HCT116 (cell line): ENCODE measurements around the gene DNAJC8. TPM values are rescaled to one million over a fixed set of nuclear protein-coding genes. Genes with fewer than 3 reads are reported as not detected.

Experiments
- ATAC-seq: fragments of 200-7000 bp; cut with Tn5 transposase; 2 replicates; pipeline ENCODE4 v1.9.1; 2020; ENCODE audit warnings: mild to moderate bottlenecking, moderate library complexity
- BruUV-seq: library from RNA; stranded (reverse); fragments of 400-500 nt; replicated peaks from 2 replicates; lab custom pipeline; 2021; lab: Mats Ljungman, UMichigan
- CTCF ChIA-PET: fragments of 300-600 bp; sonication (Branson Sonifier 250); formaldehyde crosslinking; loops from one replicate; lab custom pipeline; 2021; ENCODE audit warnings: antibody characterized with exemption; lab: Charles Lee
- POLR2A ChIA-PET: fragments of 300-600, 350-600 bp; sonication (Branson Sonifier 250); formaldehyde crosslinking; loops from one replicate; lab custom pipeline; 2021; ENCODE audit warnings: antibody characterized with exemption; lab: Charles Lee
- RAD21 ChIA-PET, 2 experiments: fragments of 300-600 bp; sonication (Branson Sonifier 250); formaldehyde crosslinking; loops; one replicate each; lab custom pipeline; 2023; ENCODE audit warnings: low total read pairs in 2 of 2; ENCODE audit not compliant: uncharacterized antibody in 2 of 2, unreplicated experiment in 2 of 2, low non-redundant PET in 1 of 2; lab: Charles Lee
- DNase-seq: peaks from one replicate; pipeline ENCODE4 v3.0.0-alpha.2; 2010; ENCODE audit warnings: low read depth, low spot score
- H2AFZ ChIP-seq: fragments of 200-600 bp; shearing (Covaris generic), sonication (generic); 2 replicates; pipeline ENCODE4 v1.6.1; 2017; ENCODE audit warnings: low read depth, mixed run types, mixed read lengths, antibody characterized with exemption, low read length; ENCODE audit not compliant: poor library complexity, severe bottlenecking
- H3K27ac ChIP-seq: 2 replicates; pipeline ENCODE4 v1.5.1; 2012; ENCODE audit warnings: low read depth, low read length
- H3K27me3 ChIP-seq: fragments of 200-600 bp; sonication (generic); 2 replicates; pipeline ENCODE4 v1.6.1; 2016; ENCODE audit warnings: mixed run types, low read length, mixed read lengths; ENCODE audit not compliant: insufficient read depth
- H3K36me3 ChIP-seq, 2 experiments: fragments of 200-500 bp in 1 of 2; fragments of 200-600 bp in 1 of 2; sonication (Bioruptor generic) in 1 of 2; sonication (generic) in 1 of 2; 2 replicates each; pipeline versions ENCODE4 v1.5.1 to v1.6.1; 2014 to 2016; ENCODE audit warnings: low read length in 2 of 2, inconsistent platforms in 1 of 2, mixed read lengths in 1 of 2, mixed run types in 1 of 2; ENCODE audit not compliant: insufficient read depth in 2 of 2, control insufficient read depth in 1 of 2
- H3K4me1 ChIP-seq, 2 experiments: fragments of 200-600 bp in 1 of 2; sonication (generic) in 1 of 2; 2 replicates each; pipeline versions ENCODE4 v1.5.1 to v1.6.1; 2012 to 2017; ENCODE audit warnings: low read length in 2 of 2, inconsistent platforms in 1 of 2, mild to moderate bottlenecking in 1 of 2, mixed read lengths in 1 of 2, mixed run types in 1 of 2, moderate library complexity in 1 of 2; ENCODE audit not compliant: insufficient read depth in 2 of 2, control insufficient read depth in 1 of 2
- H3K4me2 ChIP-seq: fragments of 200-600 bp; sonication (generic); 2 replicates; pipeline ENCODE4 v1.6.1; 2017; ENCODE audit warnings: mixed run types, low read length, mixed read lengths
- H3K4me3 ChIP-seq, 2 experiments: fragments of 200-600 bp in 1 of 2; sonication (generic) in 1 of 2; replicated peaks in 1 of 2; 2 replicates each; pipeline ENCODE4 v1.5.1; 2011 to 2016; ENCODE audit warnings: low read length in 2 of 2, control low read depth in 1 of 2, low read depth in 1 of 2, mild to moderate bottlenecking in 1 of 2, mixed read lengths in 1 of 2, mixed run types in 1 of 2
- H3K79me2 ChIP-seq: fragments of 200-600 bp; sonication (generic); 2 replicates; pipeline ENCODE4 v1.6.1; 2017; ENCODE audit warnings: mild to moderate bottlenecking, mixed run types, low read length, moderate library complexity, mixed read lengths; ENCODE audit not compliant: insufficient read depth
- H3K9ac ChIP-seq: fragments of 200-600 bp; sonication (generic); 2 replicates; pipeline ENCODE4 v1.6.1; 2016; ENCODE audit warnings: low read length, mixed read lengths
- H3K9me2 ChIP-seq: fragments of 200-600 bp; sonication (generic), shearing (Covaris generic); 2 replicates; pipeline ENCODE4 v1.6.1; 2017; ENCODE audit warnings: mixed run types, mild to moderate bottlenecking, moderate library complexity; ENCODE audit not compliant: insufficient read depth
- H3K9me3 ChIP-seq, 2 experiments: fragments of 200-500 bp in 1 of 2; fragments of 200-600 bp in 1 of 2; sonication (Bioruptor generic) in 1 of 2; sonication (generic) in 1 of 2; 2 replicates each; pipeline ENCODE4 v1.6.1; 2014 to 2017; ENCODE audit warnings: low read length in 2 of 2, mixed read lengths in 2 of 2, inconsistent platforms in 1 of 2, low read depth in 1 of 2, mild to moderate bottlenecking in 1 of 2, mixed run types in 1 of 2, moderate library complexity in 1 of 2; ENCODE audit not compliant: control insufficient read depth in 1 of 2, insufficient read depth in 1 of 2
- H4K20me1 ChIP-seq: fragments of 200-600 bp; sonication (generic), shearing (Covaris generic); 2 replicates; pipeline ENCODE4 v1.6.1; 2017; ENCODE audit warnings: mixed run types, mild to moderate bottlenecking, moderate library complexity; ENCODE audit not compliant: insufficient read depth
- ATF3 ChIP-seq: IDR thresholded peaks from 2 replicates; pipeline ENCODE4 v1.6.1; 2012
- ELF1 ChIP-seq: IDR thresholded peaks from 2 replicates; pipeline ENCODE4 v1.6.1; 2012; ENCODE audit warnings: low read depth, borderline replicate concordance
- EZH2 ChIP-seq: fragments of 200-600 bp; sonication (generic); IDR thresholded peaks from 2 replicates; pipeline ENCODE4 v1.6.1; 2017; ENCODE audit warnings: antibody characterized with exemption, mixed run types
- EZH2phosphoT487 ChIP-seq: fragments of 200-600 bp; IDR thresholded peaks from 2 replicates; pipeline ENCODE4 v1.6.1; 2018; ENCODE audit warnings: antibody characterized with exemption, borderline replicate concordance
- MAX ChIP-seq: IDR thresholded peaks from 2 replicates; pipeline ENCODE4 v1.6.1; 2012
- POLR2A ChIP-seq: IDR thresholded peaks from 2 replicates; pipeline ENCODE4 v1.7.0; 2011; ENCODE audit warnings: borderline replicate concordance; ENCODE audit not compliant: insufficient read depth, insufficient read length; ENCODE audit errors: extremely low read depth
- POLR2AphosphoS5 ChIP-seq: IDR thresholded peaks from 2 replicates; pipeline ENCODE4 v1.6.1; 2011; ENCODE audit warnings: mild to moderate bottlenecking, low read depth, low read length, moderate library complexity
- RAD21 ChIP-seq: IDR thresholded peaks from 2 replicates; pipeline ENCODE4 v1.6.1; 2012; ENCODE audit warnings: low read depth, mild to moderate bottlenecking
- SIN3A ChIP-seq: IDR thresholded peaks from 2 replicates; pipeline ENCODE4 v1.6.1; 2012; ENCODE audit warnings: low read depth
- TCF7L2 ChIP-seq: IDR thresholded peaks from 2 replicates; pipeline ENCODE4 v1.7.0; 2011; ENCODE audit warnings: borderline replicate concordance, inconsistent platforms; ENCODE audit not compliant: insufficient read depth, insufficient read length; ENCODE audit errors: extremely low read depth
- ZFX ChIP-seq: fragments of 450-650 bp; IDR thresholded peaks from 2 replicates; pipeline ENCODE4 v1.6.1; 2017
- ZNF274 ChIP-seq: fragments of 200-500 bp; sonication (Bioruptor generic); IDR thresholded peaks from 2 replicates; pipeline ENCODE4 v1.6.1; 2014; ENCODE audit warnings: mild to moderate bottlenecking, low read depth, low read length, inconsistent platforms
- intact Hi-C: fragments of 100-400 bp; cut with micrococcal nuclease; formaldehyde crosslinking; loops from 2 replicates; pipeline ENCODE4 v1.10.0; 2022
- total RNA-seq: library from RNA; stranded (reverse); gene quantifications from one replicate; pipeline ENCODE4 v1.2.1, GENCODE V29; 2021; ENCODE audit not compliant: unreplicated experiment

The DNAJC8 gene
- total RNA-seq, 1 experiment from 2014 or later, result 102 TPM

- no peak overlapping the region for H3K4me2 ChIP-seq
- DNase-seq (no peak), ATAC-seq (no peak)
- ChIA-PET POLR2A (no interaction called here), CTCF (no interaction called here), RAD21 (no interaction called here)
- no TSS peak for BruUV-seq
- no peaks in the 10 kb centered on the region for H3K79me2 ChIP-seq
- no peak overlapping the region for H3K27ac ChIP-seq
- H2AFZ ChIP-seq, result no peak overlapping the region
- H3K4me3 ChIP-seq, result no peak overlapping the region
- no peak overlapping the region for H3K9ac ChIP-seq
- intact Hi-C loops, result no loop called here
- H3K36me3 ChIP-seq, result no peaks in the 10 kb centered on the region
- no peaks in the 10 kb centered on the region for H3K9me2 ChIP-seq
- H4K20me1 ChIP-seq, result no peaks in the 10 kb centered on the region
- H3K4me1 ChIP-seq, result no peaks in the 10 kb centered on the region
- H3K9me3 ChIP-seq, result no peaks in the 10 kb centered on the region
- TF ChIP-seq RAD21, result no peak
- no peaks in the 10 kb centered on the region for H3K27me3 ChIP-seq
These were observed 69.2 kb downstream of the DNAJC8 start for GRCh38 chr1:28163496-28164161.

GRCh38 chr1:28162151-28162550 is 70.7 kb downstream of the DNAJC8 start:
- Histone ChIP-seq H3K27ac (no peak overlapping the region), H3K4me3 (no peak overlapping the region), H3K36me3 (no peaks in the 10 kb centered on the region), H3K79me2 (no peaks in the 10 kb centered on the region), H3K4me2 (no peak overlapping the region), H3K9ac (no peak overlapping the region), H3K9me3 (no peaks in the 10 kb centered on the region), H3K9me2 (no peaks in the 10 kb centered on the region), H3K4me1 (no peaks in the 10 kb centered on the region), H3K27me3 (no peaks in the 10 kb centered on the region), H2AFZ (no peak overlapping the region), H4K20me1 (no peaks in the 10 kb centered on the region)
- ChIA-PET CTCF (no interaction called here), RAD21 (no interaction called here), POLR2A (no interaction called here)
- DNase-seq, result no peak
- ATAC-seq, result no peak
- no TSS peak for BruUV-seq
- TF ChIP-seq ATF3 (no peak), EZH2 (no peak), ZFX (no peak), MAX (no peak), POLR2A (no peak), RAD21 (no peak), TCF7L2 (no peak), EZH2phosphoT487 (no peak), POLR2AphosphoS5 (no peak), ZNF274 (no peak), SIN3A (no peak), ELF1 (no peak)
- intact Hi-C loops, result no loop called here
